Right lobe of liver (tissue), 6 donors: ENCODE results near the gene GATAD2B. TPM values are rescaled to one million over a fixed set of nuclear protein-coding genes. Genes with fewer than 3 reads are reported as not detected.

Source experiments
- ATAC-seq, 4 donors: fragments of 200-7000 bp; cut with Tn5 transposase; one replicate each; pipeline ENCODE4 v1.9.1; 2020; ENCODE audit warnings: mild to moderate bottlenecking in 4 of 4, moderate library complexity in 4 of 4
- DNase-seq, 3 donors: peaks; one replicate each; pipeline ENCODE4 v3.0.0-alpha.2; 2020
- H3K27ac ChIP-seq, 3 donors: fragments of 200-600 bp; one replicate each; pipeline ENCODE4 v1.8.0; 2022
- H3K27me3 ChIP-seq, 2 donors: fragments of 200-600 bp; one replicate each; pipeline ENCODE4 v1.8.0; 2022
- H3K36me3 ChIP-seq, 4 donors: fragments of 200-600 bp; sonication (generic) in 1 of 4; one replicate each; pipeline versions ENCODE4 v1.5.1 to v1.8.0; 2017 to 2022; ENCODE audit warnings: control low read depth in 1 of 4
- H3K4me1 ChIP-seq, 4 donors: fragments of 200-600 bp; sonication (generic) in 1 of 4; one replicate each; pipeline versions ENCODE4 v1.5.1 to v1.8.0; 2017 to 2022; ENCODE audit warnings: control low read depth in 1 of 4
- H3K4me3 ChIP-seq, 3 donors: fragments of 200-600 bp; one replicate each; pipeline ENCODE4 v1.8.0; 2022
- H3K9me3 ChIP-seq, 4 donors: fragments of 200-600 bp; sonication (generic) in 1 of 4; one replicate each; pipeline versions ENCODE4 v1.5.1 to v1.8.0; 2017 to 2022; ENCODE audit warnings: control low read depth in 1 of 4
- POLR2A ChIP-seq: fragments of 450-650 bp; IDR thresholded peaks from one replicate; pipeline ENCODE4 v1.6.1; 2017; ENCODE audit warnings: antibody characterized with exemption, mild to moderate bottlenecking
- WGBS: methylation state at CpG from one replicate; pipeline ENCODE4 v1.1.6; 2018; ENCODE audit warnings: low coverage, low lambda C conversion rate; ENCODE audit not compliant: insufficient coverage; ENCODE audit errors: missing lambda C conversion rate; 5-methylcytosine and 5-hydroxymethylcytosine counted together
- intact Hi-C, 2 donors: fragments of 100-400 bp; cut with DNase I; formaldehyde crosslinking; loops; one replicate each; pipeline versions ENCODE4 v1.11.2 to v1.14.1; 2022
- total RNA-seq, 6 experiments: library from RNA; depleted of rRNA in 2 of 6; stranded (reverse); fragments of >200 nt in 2 of 6; fragmentation: NEBNext Ultra II Directional in 3 of 6; extraction: Animal tissue kit (Norgen Biotek cat#: 25700) in 3 of 6; gene quantifications; one replicate each; pipeline versions ENCODE4 v1.1.0 to v1.2.4, GENCODE V29; 2016 to 2023
- TF ChIP-seq, protein P1 (sequence below), 4 donors: fragments of 200-600 bp in 3 of 4; fragments of 450-650 bp in 1 of 4; IDR thresholded peaks; one replicate each; pipeline versions ENCODE4 v1.5.1 to v1.8.0; 2016 to 2022; ENCODE audit warnings: antibody characterized with exemption in 4 of 4, mild to moderate bottlenecking in 2 of 4
- donor health status: DM: no; HTN: yes; CAD: no.
- donor health status: DM: no; HTN: no; CAD: no.
- donor health status: DM: no; HTN: no; CAD: no.
- donor health status: DM: no; HTN: yes; CAD: no.
- donor health status: DM: no; HTN: yes; CAD: no.

Gene GATAD2B
- total RNA-seq, 6 experiments from 2014 or later, result 9.8 to 20.3 (median 16.8) TPM

GRCh38 chr1:153818876-153819275, 103.9 kb downstream of the GATAD2B start:
- Histone ChIP-seq H3K9me3 (no peaks in the 10 kb centered on the region), H3K4me3 (no peak overlapping the region), H3K27ac (no peak overlapping the region), H3K4me1 (no peaks in the 10 kb centered on the region), H3K27me3 (no peaks in the 10 kb centered on the region), H3K36me3 (peaks cover 0 to 45% (median 20%) of the 10 kb centered on the region in 4 donors)
- TF ChIP-seq, protein P1, sequence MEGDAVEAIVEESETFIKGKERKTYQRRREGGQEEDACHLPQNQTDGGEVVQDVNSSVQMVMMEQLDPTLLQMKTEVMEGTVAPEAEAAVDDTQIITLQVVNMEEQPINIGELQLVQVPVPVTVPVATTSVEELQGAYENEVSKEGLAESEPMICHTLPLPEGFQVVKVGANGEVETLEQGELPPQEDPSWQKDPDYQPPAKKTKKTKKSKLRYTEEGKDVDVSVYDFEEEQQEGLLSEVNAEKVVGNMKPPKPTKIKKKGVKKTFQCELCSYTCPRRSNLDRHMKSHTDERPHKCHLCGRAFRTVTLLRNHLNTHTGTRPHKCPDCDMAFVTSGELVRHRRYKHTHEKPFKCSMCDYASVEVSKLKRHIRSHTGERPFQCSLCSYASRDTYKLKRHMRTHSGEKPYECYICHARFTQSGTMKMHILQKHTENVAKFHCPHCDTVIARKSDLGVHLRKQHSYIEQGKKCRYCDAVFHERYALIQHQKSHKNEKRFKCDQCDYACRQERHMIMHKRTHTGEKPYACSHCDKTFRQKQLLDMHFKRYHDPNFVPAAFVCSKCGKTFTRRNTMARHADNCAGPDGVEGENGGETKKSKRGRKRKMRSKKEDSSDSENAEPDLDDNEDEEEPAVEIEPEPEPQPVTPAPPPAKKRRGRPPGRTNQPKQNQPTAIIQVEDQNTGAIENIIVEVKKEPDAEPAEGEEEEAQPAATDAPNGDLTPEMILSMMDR (IDR thresholded peaks at IDR 0.05), result no peak
- no peak for TF ChIP-seq POLR2A
- ATAC-seq, result no peak
- intact Hi-C loops, result no loop called here
- WGBS, result 87% methylated on average over 2 of the region's 2 CpGs
- DNase-seq, result peak in 1 of 3 donors; percentile 5

GRCh38 chr1:153816283-153816889, 106.4 kb downstream of the GATAD2B start:
- 85% methylated on average over 11 of the region's 13 CpGs for WGBS
- no peak overlapping the region for H3K4me3 ChIP-seq
- TF ChIP-seq, protein P1 (IDR thresholded peaks at IDR 0.05), result no peak
- no peak for TF ChIP-seq POLR2A
- DNase-seq (peak in 1 of 3 donors; percentile 28), ATAC-seq (no peak)
- H3K4me1 ChIP-seq, result no peaks in the 10 kb centered on the region
- intact Hi-C loops, result no loop called here
- H3K36me3 ChIP-seq, result peaks cover 0 to 66% (median 34%) of the 10 kb centered on the region in 4 donors
- H3K27me3 ChIP-seq, result no peaks in the 10 kb centered on the region
- no peaks in the 10 kb centered on the region for H3K9me3 ChIP-seq
- no peak overlapping the region for H3K27ac ChIP-seq

DNA sequence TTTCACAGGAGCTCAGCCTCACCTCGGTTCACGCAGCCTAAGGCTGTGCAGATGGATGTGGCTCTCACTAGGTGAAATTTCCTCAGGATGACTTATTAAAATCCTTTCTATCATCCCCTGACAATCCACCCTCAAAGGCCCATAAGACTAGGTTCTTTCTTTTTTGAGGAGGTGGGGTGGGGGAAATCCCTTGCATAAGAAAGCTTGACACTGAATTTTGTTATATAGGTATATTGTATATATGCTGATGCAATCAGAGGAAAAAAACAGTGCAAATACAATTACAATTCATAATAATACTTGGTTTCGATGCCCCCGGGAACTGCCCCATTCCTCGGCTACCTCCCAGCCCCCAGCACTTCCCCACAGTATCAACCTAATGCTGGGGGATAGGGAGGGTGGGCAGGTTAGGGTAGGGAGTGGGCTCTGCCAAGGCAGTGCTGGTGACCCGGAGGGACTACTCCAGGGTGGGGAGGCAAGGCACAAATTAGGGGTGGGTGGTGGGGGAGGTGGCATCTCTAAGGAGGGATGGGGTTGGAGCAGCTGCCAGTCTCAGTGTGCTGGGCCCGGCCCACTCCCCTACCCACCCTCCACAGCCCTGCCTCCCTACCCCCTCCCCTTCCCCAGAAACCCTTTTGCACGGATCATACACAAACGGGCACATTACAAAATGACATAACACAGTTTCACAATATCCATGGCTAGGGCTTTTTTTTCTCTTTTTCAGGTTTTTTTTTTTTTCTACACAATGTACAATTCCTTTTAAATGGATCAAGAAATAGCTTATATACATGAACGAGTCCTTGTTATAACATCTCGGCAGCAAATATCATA, 116.7 kb downstream of the GATAD2B start:
- ATAC-seq (peak in 1 of 4 donors; percentile 16), DNase-seq (peak in 1 of 3 donors; percentile 34)
- H3K27ac ChIP-seq, result no peak overlapping the region
- no peaks in the 10 kb centered on the region for H3K9me3 ChIP-seq
- WGBS, result 72% methylated on average over 9 of the region's 11 CpGs
- peaks cover 0 to 2% (median 0%) of the 10 kb centered on the region in 4 donors for H3K4me1 ChIP-seq
- H3K36me3 ChIP-seq, result peaks cover 0 to 34% (median 10%) of the 10 kb centered on the region in 4 donors
- intact Hi-C loops, result no loop called here
- no peak overlapping the region for H3K4me3 ChIP-seq
- TF ChIP-seq, protein P1 (IDR thresholded peaks at IDR 0.05), result no peak
- TF ChIP-seq POLR2A, result no peak
- no peaks in the 10 kb centered on the region for H3K27me3 ChIP-seq

GRCh38 chr1:153805042-153805745, 117.6 kb downstream of the GATAD2B start:
- Histone ChIP-seq H3K36me3 (peaks cover 0 to 25% (median 8%) of the 10 kb centered on the region in 4 donors), H3K4me3 (no peak overlapping the region), H3K9me3 (no peaks in the 10 kb centered on the region), H3K4me1 (peaks cover 0 to 8% (median 6%) of the 10 kb centered on the region in 4 donors), H3K27me3 (no peaks in the 10 kb centered on the region), H3K27ac (no peak overlapping the region)
- TF ChIP-seq POLR2A, result peak; percentile 12
- TF ChIP-seq, protein P1 (IDR thresholded peaks at IDR 0.05), result no peak
- intact Hi-C loops, result no loop called here
- peak in 1 of 3 donors; percentile 46 for DNase-seq
- ATAC-seq, result peak; percentile 34 to 56 (median 47)
- 10% methylated on average over 2 of the region's 5 CpGs for WGBS
